Smooth muscle cell of the brain vasculature (primary cell): ENCODE measurements around the gene RPL19.

ENCODE experiments used
- DNase-seq: peaks from one replicate; pipeline ENCODE4 v3.0.0-alpha.2; 2012; ENCODE audit warnings: low read depth, low spot score

The RPL19 gene

DNA sequence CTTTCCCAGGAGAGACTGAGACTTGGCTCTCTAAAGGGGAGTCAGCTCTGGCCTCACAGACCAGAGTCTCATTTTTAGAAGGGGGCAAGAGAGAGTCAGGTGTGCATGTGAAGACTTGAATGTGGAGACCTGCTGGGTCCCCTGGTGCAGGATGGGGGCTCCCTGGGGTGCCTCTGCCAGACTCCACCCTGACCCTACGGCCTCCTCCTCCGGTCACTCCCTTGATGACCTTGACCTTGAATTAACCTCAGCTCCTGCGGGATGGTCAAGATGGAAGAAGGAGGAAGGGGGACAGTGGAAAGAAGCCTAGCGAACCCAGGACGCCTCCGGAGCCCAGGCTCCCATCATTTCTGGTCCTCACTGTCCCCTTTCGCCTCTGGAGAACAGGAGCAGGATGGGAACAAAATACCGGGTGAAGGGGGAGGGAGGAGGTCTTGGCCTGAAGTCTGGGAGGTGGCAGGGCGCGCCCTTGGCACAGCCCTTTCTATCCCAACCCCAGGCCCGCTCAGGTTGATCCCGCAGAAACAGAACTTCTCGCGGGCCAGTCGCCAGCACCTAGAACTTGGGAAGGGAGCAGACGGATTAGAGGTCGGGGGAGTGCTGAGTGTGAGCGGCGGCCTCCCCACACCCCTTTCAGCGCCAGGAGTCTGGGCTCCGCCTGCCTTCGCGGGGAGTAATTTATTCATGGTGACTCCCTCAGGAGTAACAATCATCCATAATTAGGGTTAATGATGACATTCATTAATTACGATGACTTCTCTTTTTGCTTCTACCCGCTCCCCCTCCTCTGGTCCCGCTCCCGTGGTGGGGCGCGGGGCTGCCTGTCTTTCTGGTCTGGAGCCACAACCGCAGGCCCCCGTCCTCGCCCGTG lies 24.1 kb downstream of the RPL19 start:
- no peak for DNase-seq

- no peak for DNase-seq
Measured at GRCh38 chr17:39224778-39225307, 24.8 kb downstream of the RPL19 start.

GRCh38 chr17:39225308-39225958 lies 25.4 kb downstream of the RPL19 start, which contains the start of gene STAC2:
Gene STAC2 (minus strand): TSS chr17:39225945. CDS start chr17:39225502, 443 bp downstream.
- no peak for DNase-seq

GRCh38 chr17:39225959-39226683 lies 26.0 kb downstream of the RPL19 start:
- DNase-seq: no peak

- no peak for DNase-seq
Measured at GRCh38 chr17:39227364-39227919, 27.4 kb downstream of the RPL19 start.

- DNase-seq: no peak
Measured at GRCh38 chr17:39229274-39229913, 29.3 kb downstream of the RPL19 start.

- no peak for DNase-seq
Measured at GRCh38 chr17:39230361-39230760, 30.3 kb downstream of the RPL19 start.

DNA sequence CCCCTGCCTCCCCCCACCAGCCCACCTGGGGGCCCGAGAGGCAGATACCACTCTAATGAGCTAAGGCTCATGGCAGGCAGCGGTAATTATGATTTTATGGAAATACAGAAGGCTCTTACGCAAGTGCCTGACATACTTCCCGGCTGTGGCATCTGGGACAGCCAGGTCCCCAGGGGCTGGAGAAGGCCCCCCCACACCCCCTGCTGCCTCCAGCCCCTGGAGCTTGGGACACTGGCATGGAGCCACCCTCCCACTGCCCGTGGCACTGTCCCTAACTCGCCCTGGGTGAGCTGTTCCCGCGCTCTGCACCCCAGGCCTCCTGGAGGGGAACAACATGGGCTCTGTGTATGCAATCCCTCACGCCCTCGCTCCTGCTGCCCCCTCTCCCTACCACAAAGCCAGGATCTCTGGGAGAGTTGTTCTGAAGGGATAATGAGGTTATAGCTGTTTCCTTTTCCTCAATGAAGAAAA lies 31.0 kb downstream of the RPL19 start:
- DNase-seq: no peak

DNA sequence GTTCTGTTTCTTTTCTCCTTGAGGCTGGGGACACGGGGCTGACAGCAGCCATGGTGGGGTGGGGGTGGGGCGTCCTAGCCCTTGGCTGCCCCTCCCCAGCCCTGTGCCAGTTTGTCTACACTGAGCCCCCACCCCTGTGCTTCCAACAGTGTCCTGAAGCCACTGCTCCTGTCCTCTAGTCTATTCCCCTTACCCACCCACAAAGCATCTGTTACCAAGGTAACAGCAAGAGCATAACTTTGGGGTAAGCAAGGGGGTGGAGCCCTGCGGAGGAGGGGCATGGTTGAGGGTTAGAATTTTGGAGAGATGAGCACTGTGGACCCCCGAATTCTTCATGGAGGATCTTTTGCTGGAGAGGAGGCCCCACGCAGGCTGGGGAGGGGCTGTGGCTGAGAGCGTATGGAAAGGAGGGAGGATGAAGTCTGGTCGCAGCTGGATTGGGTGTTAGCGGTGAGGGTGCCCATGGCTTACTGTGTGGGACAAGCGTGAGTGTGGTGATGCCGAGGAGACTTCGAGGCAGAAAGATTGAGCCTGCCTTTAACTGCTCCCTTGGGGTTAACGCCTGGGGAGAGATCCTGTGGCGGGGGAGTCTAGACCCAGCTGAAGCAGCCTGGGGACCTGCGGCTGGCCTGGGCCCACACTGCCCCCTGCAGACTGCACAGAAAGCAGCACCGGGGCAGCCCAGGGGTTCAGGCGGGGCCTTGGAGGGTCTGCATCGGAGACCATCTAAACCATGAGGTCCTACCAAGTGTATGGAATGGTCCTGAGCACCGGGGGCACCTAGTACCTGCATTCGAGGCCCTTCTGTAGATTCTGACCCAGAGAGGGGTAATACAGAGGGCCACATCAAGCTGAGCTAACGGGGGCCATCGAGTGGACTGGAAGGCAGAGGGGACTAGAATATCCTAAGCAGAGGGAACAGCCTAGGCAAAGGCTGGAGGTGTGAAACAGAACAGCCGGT lies 31.8 kb downstream of the RPL19 start:
- DNase-seq: no peak

- DNase-seq: no peak
Measured at GRCh38 chr17:39235555-39236449, 35.7 kb downstream of the RPL19 start.

DNA sequence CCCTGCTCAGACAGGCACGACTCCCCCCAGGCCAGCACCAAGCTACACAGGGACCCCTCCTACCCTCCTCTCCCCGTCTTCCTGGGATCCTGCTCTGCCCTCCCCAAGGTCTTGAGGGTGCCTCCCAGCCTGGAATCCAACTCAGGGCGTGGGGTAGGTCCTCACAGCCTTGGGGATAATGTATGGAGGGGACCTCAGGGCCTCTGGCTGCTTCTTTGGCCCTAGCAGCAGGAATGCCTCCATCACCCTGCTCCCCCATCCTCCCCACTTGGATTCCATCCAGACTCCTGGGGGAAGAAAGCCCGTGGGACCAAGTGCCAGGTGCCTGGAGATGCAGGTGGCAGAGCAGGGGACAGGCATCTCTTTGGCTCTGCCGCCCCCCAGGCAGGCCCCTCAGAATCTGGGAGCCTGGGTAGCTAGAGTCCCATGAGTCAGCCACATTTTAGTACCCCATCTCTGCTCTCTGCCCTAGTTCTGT lies 36.4 kb downstream of the RPL19 start:
- DNase-seq: no peak

GRCh38 chr17:39236981-39237441 lies 36.9 kb downstream of the RPL19 start:
- no peak for DNase-seq

- no peak for DNase-seq
Measured at GRCh38 chr17:39237586-39237985, 37.5 kb downstream of the RPL19 start.

- no peak for DNase-seq
Measured at GRCh38 chr17:39238311-39238972, 38.4 kb downstream of the RPL19 start.

GRCh38 chr17:39239640-39240314 lies 39.7 kb downstream of the RPL19 start:
- no peak for DNase-seq

GRCh38 chr17:39240631-39241030 lies 40.5 kb downstream of the RPL19 start:
- DNase-seq: no peak

DNA sequence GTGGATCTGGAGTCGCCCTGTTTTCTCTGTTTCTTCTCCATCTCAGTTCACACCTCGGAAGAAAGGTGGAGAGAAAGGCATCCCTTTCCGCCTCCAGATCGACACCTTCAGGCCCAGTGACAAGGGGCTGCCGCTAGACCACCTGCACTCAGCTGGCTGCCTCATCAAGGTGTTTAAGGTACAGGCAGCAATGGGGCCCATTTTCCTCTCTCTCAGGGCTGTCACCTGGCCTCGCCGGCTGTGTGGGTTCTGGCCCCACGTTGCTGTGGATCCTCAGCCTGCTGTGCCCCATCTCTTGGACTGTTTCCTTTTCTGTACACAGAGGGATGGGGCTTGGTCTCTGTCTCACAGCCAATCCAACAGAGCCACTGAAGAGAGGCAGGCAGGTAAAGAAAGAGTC lies 43.1 kb downstream of the RPL19 start:
- no peak for DNase-seq
